HG03103 (cell line): ENCODE measurements around the gene MALT1.
"Not testable (repeated sequence)": the region's sequence is repeated elsewhere in the genome, so short reads cannot be mapped to it uniquely, and the experiment has no call there.

Source experiments
- ATAC-seq: cut with Tn5 transposase; IDR thresholded peaks from one replicate; pipeline ENCODE4 v1.9.1; 2021; ENCODE audit warnings: low read depth; ENCODE audit not compliant: unreplicated experiment

MALT1 gene

DNA sequence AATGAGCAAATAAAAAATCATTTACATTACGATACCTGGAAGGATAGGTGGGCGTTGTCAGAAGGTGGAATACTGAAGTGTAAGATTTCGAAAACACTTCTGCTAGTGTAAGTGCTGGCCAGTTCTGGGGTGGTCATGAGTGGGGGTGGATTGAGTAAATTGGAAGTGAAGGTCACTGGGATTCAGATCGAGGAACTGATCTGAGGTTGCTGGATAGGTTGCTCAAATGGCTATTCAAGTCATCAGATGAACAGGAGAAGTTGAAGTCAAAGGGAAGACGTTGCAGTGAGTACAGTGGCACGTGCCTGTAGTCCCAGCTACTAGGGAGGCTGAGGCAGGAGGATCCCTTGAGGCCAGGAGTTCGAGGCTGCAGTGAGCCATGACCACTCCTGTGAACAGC is 95.7 kb downstream of the MALT1 start:
- no peak for ATAC-seq

DNA sequence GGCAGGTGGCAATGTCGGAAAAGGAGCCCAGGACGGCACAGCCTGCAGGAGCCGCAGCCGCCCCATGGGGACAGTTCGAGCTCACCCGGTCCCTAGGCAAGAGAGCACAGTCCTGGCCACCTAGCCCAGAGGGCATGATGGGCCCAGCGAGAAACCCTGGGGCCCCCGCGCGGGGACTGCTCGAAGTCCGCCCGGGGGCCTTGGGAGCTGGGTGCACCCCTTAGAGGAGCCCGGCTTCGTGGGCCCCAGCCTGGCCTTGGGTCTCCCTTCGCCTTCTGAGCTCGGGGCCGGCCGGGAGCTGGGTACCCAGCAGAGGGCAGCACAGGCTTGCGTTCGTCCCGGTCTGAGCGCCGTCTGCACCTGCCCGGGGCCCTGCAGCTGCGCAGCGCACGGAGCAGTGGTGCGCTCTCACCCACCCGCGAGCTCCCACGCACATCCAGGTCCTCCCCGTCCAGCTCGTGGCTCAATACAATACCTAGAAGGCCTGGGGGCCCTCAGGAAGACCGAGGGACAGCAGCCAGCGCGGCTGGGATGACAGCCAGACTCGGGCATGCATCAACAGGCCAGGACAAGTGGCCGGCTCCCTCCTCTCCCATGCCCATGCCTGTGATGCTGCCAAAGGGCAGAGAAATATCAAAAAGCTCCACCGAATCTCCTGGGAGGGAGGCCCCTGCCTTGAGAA is 97.2 kb downstream of the MALT1 start:
- peak; percentile 56 for ATAC-seq

DNA sequence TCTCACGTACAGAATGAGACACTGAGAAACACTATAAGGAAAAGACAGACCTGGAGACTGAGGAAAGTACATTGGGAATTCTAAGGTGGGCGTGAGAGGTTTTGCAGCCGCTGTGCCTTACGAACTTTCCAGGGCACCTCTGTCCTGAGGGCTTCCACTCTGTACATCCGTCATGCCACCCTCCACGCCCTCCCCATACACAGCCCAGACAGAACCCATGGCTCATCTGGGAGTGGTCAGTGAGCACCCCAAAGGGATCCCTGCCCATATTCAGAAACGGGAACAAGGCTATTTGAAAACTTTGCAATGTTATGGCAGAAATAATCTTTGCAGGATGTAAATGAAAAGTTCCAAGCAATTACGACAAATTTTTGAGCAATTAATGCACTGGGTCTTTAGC is 98.1 kb downstream of the MALT1 start:
- ATAC-seq = no peak

DNA sequence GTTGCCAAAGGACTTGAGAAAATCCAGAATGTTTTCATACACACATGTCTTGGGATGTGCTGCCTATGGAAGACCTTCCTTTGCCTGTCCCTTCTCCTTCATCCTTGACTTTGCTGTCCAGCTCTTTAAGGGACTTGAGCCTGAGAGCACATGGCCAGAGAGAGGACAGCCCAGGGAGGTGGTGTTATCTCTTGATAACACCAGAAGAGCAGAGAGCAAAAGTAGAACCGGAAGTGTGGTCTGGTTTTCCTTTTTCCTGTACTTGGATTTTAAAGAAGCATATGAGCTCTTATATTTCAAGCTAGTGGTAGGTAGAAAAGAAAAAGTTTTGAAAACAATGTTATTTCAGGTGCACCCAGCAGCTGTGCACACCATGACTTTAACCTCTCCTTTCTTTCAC is 99.3 kb downstream of the MALT1 start:
- ATAC-seq = no peak

DNA sequence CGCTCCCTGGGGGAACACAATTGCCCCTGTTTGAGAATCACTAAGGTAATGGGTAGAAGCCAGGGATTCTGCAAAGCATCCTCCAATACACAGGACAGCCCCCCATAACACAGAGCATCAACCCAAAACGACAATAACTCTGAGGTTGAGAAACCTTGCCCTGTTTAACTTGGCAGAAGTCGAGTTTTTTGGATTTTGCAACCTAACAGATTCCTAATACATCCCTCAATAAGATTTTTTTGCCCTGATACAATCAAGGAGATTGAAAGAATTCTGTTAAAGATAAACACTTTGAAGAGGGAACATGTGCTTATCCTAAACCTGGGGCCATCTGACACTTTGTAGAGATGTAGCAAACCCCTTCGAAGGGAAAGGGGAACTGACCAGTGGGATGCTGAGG is 100.9 kb downstream of the MALT1 start:
- ATAC-seq = no peak

DNA sequence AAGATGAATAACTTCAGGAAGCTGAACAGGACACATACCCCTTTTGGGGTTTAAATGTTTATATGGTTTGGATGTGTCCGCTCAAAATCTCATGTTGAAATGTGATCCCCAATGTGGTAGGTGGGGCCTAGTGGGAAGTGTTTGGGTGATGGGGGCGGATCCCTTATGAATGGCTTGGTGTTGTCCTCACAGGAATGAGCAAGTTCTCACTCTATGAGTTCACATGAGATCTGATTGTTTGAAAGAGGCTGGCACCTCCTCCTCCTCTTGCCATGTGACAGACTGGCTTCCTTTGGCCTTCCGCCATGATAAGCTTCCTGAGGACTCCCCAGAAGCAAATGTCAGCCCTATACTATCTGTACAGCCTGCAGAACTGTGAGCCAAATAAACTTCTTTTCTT is 104.8 kb downstream of the MALT1 start:
- ATAC-seq = no peak

DNA sequence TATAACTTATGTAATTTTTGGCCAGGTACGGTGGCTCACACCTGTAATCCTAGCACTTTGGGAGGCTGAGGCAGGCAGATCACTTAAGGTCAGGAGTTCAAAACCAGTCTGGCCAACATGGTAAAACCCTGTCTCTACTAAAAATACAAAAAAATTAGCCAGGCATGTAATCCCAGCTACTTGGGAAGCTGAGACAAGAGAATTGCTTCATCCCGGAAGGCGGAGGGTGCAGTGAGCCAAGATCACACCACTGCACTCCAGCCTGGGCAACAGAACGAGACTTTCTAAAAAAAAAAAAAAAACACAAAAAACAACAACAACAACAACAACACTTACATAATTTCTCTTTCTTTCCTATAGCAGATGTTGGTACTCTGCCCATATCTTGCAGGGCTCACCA is 105.3 kb downstream of the MALT1 start:
- ATAC-seq = not testable (repeated sequence)

DNA sequence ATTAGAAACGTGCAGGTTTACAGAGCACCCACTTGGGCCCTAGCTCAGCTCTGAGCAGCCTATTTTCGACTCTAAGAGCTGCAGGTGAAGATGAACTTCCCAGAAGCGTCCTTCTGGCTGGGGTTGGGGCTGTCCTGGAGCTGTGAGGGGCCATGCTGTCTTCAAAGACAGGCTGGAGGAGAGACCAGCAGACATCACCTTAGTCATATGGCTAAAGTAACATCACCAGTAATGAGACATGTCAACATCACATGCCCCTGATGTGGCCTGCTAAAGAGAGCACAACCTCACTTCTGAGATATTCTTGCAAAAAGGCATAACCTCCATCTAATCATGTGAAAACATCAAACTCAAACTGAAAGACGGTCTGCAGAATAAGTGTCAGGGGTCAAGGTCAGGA is 106.2 kb downstream of the MALT1 start:
- no peak for ATAC-seq

DNA sequence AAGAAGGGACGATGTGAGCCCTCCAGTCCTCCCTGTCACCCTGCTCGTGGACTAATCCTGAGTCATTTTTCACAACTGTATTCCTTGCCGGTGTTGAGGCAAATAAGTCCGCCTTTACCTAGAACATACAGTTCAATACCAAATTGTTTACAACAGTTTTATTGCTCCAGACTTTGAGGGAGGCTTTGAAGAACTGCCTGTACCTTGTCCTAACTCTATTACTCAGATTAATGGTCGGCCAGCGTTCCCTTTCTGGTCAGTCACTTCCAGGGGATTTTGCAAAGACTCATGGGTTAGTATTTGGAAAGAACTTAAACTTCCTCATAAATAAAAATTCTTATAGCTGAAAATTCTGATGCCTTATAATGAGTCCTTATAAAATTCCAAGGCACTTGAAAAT is 108.3 kb downstream of the MALT1 start:
- no peak for ATAC-seq

DNA sequence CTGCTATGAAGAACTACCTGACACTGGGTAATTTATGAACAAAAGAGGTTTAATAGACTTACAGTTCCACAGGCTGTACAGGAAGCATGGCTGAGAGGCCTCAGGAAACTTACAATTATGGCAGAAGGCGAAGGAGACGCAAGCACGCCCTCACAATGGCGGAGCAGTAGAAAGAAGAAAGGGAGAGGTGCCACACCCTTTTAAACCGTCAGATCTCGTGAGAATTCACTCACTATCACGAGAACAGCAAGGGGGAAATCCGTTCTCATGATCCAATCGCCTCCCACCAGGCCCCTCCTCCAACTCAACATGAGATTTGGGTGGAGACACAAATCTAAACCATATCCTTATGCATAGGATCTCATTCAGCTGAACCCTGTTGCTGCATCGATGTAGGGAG is 108.8 kb downstream of the MALT1 start:
- ATAC-seq = no peak

DNA sequence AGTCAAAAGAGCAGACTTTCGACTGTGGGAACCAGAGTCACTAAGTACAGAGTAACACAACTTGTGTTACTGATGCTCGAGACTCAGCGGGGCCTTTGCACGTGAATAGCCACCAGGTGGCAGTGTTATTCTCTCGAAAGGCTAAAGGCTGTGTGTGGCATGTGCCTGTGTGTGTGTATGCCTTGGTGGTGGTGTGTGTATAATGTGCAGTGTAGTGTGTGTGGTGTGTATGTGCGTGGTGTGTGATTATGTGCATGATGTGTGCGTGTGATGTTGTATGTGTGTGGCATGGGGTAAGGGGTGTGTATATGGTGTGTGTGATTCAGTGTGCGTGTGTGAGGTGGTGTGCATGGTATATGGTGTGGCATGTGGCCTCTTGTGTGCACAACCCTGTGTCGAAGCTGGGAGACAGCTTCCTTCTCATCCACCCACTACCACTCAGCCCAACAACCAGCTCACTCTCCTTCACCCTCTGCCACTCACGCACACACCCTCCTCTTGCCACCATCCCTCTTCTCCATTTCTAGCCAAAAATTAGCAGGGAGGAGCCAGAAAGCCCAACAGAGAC is 110.4 kb downstream of the MALT1 start:
- ATAC-seq = peak; percentile 84

DNA sequence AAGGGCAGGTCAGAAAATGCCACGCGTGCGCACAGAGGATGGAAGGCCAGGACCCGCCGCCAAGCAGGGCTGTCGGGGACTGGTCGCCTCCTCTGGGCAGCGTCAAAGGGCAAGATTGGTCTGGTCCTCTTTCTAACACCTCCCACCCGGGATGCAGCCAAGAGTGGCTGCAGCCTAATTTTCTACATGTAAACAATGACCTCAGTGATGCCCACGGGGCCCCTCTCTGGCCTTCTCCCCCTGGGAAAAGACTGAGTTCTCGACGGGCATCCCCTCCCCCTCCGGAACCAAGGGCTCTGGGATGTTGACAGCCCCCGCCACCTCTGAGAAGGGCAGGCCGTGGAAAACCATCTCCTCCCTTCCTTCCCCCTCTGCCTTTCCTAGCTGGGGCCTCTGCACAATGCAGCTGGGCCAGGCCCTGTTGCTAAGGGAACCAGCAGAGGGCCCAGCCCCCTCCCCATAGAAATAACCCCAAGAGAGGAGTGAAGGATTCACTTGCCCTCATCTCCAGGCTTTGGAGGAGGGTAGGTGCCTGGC is 113.4 kb downstream of the MALT1 start:
- ATAC-seq = no peak

DNA sequence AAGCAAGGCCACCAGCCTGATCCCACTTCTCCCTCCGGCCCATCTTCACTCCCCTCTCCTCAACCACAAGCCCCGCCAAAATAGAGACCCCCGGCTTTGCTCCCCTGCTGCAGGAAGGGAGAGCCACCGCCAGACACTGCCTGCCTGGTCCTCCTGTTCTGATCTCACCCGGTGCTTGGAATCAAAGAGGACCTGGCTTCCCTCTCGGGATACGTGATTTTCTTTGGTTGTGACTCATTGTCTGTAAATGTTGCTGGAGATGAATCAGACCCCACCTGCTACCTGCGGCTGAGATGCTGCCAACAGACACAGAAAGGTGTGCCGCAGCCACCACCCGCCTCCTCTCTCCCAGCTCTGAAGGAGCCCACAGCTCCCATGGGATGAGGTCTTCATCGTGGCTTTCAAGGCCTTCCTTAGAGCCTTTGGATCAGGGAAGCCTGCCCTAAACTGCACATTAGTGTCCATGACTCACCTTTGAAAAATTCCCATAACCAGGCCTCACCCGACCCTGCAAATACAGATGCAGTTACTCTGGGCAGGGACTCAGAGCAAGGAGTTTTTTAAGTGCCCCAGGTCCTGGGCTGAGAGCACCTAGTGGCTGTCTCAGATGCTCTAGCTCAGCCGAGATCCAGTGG is 114.0 kb downstream of the MALT1 start:
- ATAC-seq = no peak

DNA sequence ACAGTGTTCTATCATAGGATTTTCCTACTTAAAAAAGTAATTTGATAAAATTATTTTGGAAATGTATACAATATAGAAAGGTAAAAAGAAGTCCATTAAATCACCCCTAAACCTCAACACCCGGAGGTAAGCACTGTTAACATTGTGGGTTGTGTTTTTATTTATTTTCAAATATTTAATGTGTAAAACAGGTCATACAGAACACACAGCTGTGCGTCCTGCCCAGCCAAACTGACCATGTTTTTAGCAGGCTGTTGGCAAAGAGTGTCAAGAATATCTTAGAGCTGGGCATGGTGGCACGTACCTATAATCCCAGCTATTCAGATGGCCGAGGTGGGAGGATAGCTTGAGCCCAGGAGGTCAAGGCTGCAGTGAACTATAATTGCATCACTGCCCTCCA is 114.6 kb downstream of the MALT1 start:
- no peak for ATAC-seq

DNA sequence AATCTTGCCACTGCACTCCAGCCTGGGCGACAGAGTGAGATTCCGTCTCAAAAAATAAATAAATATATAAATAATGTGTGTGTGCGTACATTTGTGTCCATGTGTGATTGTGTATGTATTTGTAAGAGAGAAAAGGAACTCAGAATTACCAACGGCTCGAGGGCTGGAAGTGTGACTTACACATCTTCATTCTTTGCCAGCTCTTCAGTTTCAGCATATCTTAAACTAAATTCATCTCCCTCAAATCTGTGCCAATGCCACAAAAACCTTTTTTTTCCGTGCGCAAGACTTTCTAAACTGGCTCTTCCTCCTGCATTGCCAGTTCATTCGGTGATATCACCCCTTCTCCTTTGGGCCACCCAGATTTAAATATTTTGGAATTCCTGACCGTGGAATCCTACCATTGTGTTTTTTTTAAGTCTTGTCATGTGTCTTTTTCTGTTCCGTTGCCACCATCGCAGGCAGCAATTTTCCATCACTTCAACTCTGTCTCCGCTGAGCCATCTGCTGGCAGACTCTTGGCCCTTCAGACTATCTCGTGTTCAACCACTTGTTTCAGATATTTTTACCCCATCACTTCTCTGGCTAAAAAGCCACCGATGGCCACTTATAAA is 116.4 kb downstream of the MALT1 start:
- no peak for ATAC-seq

DNA sequence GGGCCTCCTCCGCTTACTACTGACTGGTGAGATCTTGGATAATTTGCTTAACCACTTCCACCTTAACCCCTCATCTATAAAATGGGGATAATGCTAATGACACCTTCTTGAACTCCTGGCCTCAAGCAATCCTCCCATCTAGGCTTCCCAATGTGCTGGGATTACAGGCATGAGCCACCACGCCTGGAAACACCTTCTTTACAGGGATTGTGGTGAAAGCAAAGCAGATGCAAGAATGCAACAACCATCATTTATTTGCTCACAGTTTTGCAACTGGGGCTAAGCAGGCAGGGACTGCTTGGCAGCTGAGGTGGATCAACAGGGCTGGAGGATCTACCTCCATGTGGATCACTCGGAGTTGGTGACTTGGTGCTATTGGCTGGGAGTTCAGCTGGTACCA is 117.2 kb downstream of the MALT1 start:
- ATAC-seq = no peak

DNA sequence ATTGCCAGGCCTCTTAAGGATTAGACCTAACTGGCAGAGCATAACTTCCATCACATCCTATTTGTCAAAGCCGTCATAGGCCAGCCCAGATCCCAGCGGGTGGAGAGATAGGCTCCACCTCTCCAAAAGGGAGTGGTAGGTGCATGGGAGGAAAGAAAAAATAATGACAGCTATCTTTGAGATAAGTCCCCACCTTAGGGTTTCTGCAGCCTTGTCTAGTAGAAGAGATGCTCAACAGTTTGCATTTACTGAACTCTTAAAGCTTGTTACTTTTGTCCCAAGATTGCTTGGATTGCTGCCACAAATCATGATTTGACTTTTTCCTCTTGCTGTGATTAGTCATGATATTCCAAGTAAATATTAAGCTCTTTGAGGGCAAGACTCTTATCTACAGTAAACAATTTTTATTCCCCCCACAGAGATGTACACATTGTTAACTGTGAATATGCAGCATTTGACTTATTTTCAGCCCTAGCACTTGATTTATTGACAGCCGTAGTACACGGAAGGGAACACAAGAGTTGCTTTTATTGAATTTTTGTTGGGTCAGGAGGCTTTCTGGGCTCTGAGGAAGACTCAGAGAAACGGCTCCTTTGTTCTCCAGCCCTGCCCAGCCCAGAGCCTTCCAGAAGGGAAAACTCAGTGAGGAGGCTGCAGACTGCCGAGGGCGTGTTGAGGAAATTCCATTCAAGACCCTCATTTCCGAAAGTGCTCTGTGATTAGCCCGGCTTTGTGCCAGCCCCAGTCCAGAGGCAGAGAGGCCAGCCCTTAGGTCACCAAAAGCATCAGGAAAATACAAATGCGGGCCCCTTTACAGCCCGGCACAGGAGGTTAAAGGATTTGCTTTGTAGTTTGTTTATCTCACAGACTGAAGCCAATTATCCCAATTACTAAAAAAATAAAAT is 118.0 kb downstream of the MALT1 start:
- ATAC-seq = no peak

DNA sequence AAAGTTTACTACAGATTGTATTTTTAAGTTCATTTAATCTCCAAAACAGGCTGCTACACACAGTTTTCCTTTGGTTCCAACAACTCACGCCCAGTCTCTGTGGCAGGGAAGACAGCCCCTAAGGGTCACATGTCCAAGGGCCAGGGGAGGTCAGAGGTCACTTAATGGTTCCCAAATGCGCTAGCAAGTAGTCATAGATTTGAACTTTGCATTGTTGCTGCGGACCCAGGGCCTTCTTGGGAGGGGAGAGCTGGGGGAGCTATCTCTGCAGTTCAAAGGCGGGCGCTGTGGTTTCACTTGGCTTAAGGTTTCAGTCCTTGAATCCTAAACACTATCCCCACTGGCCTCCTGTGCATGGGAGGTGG is 118.6 kb downstream of the MALT1 start:
- no peak for ATAC-seq

DNA sequence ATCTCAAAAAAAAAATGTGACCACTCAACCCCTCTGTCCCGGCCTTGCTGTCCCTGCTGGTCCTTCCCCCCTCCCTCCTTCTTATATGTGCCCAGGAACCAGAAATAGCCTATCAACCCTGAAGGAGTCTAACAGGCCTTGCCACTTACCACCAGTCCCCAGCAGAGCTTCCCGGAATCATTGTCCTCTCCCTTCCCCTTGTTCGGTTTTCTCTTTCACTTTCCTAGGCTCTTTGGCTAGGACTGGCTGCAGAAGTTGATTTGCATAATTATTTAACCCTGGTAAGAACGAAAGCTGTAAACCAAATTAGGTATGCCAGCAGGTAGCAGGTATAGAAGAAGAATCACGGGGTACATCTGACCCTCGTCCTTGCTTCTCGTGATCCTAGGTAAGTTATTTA is 120.8 kb downstream of the MALT1 start:
- peak; percentile 85 for ATAC-seq

DNA sequence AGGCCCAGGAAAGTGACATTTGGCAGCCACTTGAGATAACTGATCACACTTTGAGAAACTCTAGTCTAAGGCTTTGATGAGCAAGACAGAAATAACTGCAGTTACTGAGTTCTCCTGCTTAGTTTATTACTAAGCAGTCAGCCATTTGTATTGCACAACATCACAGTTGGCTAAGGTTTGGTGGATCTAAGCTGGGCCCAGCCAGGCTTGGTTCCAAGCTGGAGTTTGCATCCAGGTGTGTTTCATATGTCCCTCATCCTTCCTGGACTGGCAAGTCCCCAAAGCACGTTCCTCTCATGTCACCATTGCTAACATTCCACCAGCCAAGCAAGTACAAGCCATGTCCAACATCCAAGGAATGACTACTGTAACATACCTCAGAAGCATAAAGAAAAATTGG is 122.1 kb downstream of the MALT1 start:
- ATAC-seq = no peak

DNA sequence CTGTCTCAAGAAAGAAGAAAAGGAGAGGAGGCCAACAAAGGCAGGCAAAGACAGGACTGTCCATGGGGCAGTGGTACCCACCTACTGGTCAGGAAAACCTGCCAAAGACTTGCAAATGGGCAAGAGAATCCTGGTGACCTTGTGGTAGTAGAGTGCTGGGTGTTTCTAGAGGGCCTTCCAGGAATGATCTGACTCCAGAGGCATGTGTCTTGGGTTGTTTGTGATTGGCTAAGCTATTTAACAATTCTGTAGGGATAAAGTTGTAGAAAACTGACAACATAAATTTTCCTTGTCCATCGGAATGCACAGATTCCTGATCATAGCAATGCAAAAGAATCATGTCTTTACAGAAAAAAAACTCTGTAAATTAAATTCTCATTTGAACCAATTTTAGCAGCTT is 125.0 kb downstream of the MALT1 start:
- no peak for ATAC-seq
